Ovary (tissue), 3 donors: ENCODE results near the gene PEPD.

ENCODE experiments used
- EP300 ChIP-seq: sonication (generic); formaldehyde crosslinking; IDR thresholded peaks from one replicate; pipeline ENCODE4 v1.6.1; 2017; ENCODE audit warnings: antibody characterized with exemption
- POLR2A ChIP-seq: fragments of 450-650 bp; IDR thresholded peaks from one replicate; pipeline ENCODE4 v1.6.1; 2017; ENCODE audit warnings: antibody characterized with exemption, mild to moderate bottlenecking, moderate library complexity
- TF ChIP-seq, protein P1 (sequence below), 3 donors: fragments of 450-650 bp in 2 of 3; fragments of 200-600 bp in 1 of 3; IDR thresholded peaks; one replicate each; pipeline versions ENCODE4 v1.5.1 to v1.8.0; 2016 to 2022; ENCODE audit warnings: antibody characterized with exemption in 3 of 3, mild to moderate bottlenecking in 1 of 3
- donor health status: DM: no; HTN: no; CAD: no.

DNA sequence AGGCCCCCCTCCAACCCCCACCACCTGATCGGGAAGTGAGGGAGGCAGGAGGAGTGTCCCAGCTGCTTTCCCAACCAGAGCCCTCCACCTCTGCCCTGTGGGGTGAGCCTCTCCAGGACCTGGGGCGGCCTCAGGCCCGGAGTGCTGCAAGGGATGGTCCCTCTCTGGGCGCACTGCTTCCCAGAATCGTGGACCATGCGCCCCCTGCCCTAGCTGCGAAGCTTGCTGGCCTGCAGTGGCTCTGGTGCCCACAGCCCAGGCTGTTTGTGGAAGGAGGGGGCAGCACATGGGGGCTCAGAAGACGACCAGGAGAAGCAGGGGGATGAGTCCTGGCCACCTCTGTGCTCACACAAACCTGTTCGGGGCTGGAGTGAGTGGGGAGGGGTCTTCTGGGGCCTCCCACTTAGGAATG lies 114.4 kb downstream of the PEPD start:
- TF ChIP-seq, protein P1, sequence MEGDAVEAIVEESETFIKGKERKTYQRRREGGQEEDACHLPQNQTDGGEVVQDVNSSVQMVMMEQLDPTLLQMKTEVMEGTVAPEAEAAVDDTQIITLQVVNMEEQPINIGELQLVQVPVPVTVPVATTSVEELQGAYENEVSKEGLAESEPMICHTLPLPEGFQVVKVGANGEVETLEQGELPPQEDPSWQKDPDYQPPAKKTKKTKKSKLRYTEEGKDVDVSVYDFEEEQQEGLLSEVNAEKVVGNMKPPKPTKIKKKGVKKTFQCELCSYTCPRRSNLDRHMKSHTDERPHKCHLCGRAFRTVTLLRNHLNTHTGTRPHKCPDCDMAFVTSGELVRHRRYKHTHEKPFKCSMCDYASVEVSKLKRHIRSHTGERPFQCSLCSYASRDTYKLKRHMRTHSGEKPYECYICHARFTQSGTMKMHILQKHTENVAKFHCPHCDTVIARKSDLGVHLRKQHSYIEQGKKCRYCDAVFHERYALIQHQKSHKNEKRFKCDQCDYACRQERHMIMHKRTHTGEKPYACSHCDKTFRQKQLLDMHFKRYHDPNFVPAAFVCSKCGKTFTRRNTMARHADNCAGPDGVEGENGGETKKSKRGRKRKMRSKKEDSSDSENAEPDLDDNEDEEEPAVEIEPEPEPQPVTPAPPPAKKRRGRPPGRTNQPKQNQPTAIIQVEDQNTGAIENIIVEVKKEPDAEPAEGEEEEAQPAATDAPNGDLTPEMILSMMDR (IDR thresholded peaks at IDR 0.05): no peak
- no peak for TF ChIP-seq POLR2A
- no peak for TF ChIP-seq EP300
